Neuronal stem cell (in vitro differentiated cells): ENCODE data around the gene TMEM132D.

Experiments
- DNase-seq: peaks from one replicate; pipeline ENCODE4 v3.0.0-alpha.2; 2013; ENCODE audit warnings: low spot score
- H2AFZ ChIP-seq: one replicate; pipeline ENCODE4 v1.6.1; 2013; ENCODE audit warnings: mild to moderate bottlenecking, low read length, inconsistent platforms
- H2AK5ac ChIP-seq: 2 replicates; pipeline ENCODE4 v1.6.1; 2013; ENCODE audit warnings: low read depth, mild to moderate bottlenecking, inconsistent platforms, low read length, moderate library complexity, mixed read lengths
- H2BK120ac ChIP-seq: 2 replicates; pipeline ENCODE4 v1.6.1; 2013; ENCODE audit warnings: low read depth, mild to moderate bottlenecking, inconsistent platforms, low read length, moderate library complexity, mixed read lengths
- H2BK12ac ChIP-seq: one replicate; pipeline ENCODE4 v1.6.1; 2013; ENCODE audit warnings: low read length, inconsistent platforms
- H2BK15ac ChIP-seq: 2 replicates; pipeline ENCODE4 v1.6.1; 2013; ENCODE audit warnings: mild to moderate bottlenecking, low read length, inconsistent platforms, mixed read lengths
- H2BK5ac ChIP-seq: one replicate; pipeline ENCODE4 v1.6.1; 2013; ENCODE audit warnings: inconsistent platforms, mild to moderate bottlenecking, low read length, moderate library complexity
- H3K14ac ChIP-seq: one replicate; pipeline ENCODE4 v1.6.1; 2013; ENCODE audit warnings: low read length, inconsistent platforms
- H3K18ac ChIP-seq: 2 replicates; pipeline ENCODE4 v1.6.1; 2013; ENCODE audit warnings: low read length, inconsistent platforms
- H3K23ac ChIP-seq: 2 replicates; pipeline ENCODE4 v1.6.1; 2013; ENCODE audit warnings: low read depth, mild to moderate bottlenecking, mixed read lengths, low read length, inconsistent platforms; ENCODE audit not compliant: poor library complexity
- H3K27ac ChIP-seq: replicated peaks from 3 replicates; pipeline ENCODE4 v1.5.1; 2013; ENCODE audit warnings: low read length, inconsistent platforms
- H3K27me3 ChIP-seq, 3 experiments: 2 replicates each; pipeline ENCODE4 v1.6.1; 2013; ENCODE audit warnings: low read length in 3 of 3, mild to moderate bottlenecking in 2 of 3, inconsistent platforms in 1 of 3, low read depth in 1 of 3, mixed read lengths in 1 of 3, moderate library complexity in 1 of 3; ENCODE audit not compliant: control insufficient read depth in 3 of 3, insufficient read depth in 3 of 3
- H3K36me3 ChIP-seq, 2 donors: replicated peaks in 1 of 2; 2 replicates each; pipeline ENCODE4 v1.6.1; 2013; ENCODE audit warnings: low read length in 2 of 2; ENCODE audit not compliant: control insufficient read depth in 2 of 2, insufficient read depth in 2 of 2
- H3K4ac ChIP-seq: 2 replicates; pipeline ENCODE4 v1.6.1; 2013; ENCODE audit warnings: inconsistent platforms, mild to moderate bottlenecking, low read length, moderate library complexity
- H3K4me1 ChIP-seq, 2 donors: 1 replicate in 1 of 2; 2 replicates in 1 of 2; pipeline ENCODE4 v1.6.1; 2013; ENCODE audit warnings: low read length in 2 of 2, low read depth in 1 of 2; ENCODE audit not compliant: control insufficient read depth in 2 of 2, insufficient read depth in 1 of 2
- H3K4me2 ChIP-seq: one replicate; pipeline ENCODE4 v1.6.1; 2013; ENCODE audit warnings: mild to moderate bottlenecking, low read length, inconsistent platforms; ENCODE audit not compliant: insufficient read depth, poor library complexity, severe bottlenecking
- H3K4me3 ChIP-seq, 2 donors: 2 replicates each; pipeline ENCODE4 v1.5.1; 2013; ENCODE audit warnings: low read length in 2 of 2, mild to moderate bottlenecking in 2 of 2, inconsistent platforms in 1 of 2, moderate library complexity in 1 of 2
- H3K79me1 ChIP-seq: one replicate; pipeline ENCODE4 v1.6.1; 2013; ENCODE audit warnings: low read depth, mild to moderate bottlenecking, inconsistent platforms, low read length, moderate library complexity
- H3K9ac ChIP-seq: one replicate; pipeline ENCODE4 v1.6.1; 2013; ENCODE audit warnings: mild to moderate bottlenecking, low read depth, low read length, inconsistent platforms; ENCODE audit not compliant: poor library complexity
- H3K9me3 ChIP-seq, 2 donors: replicated peaks in 1 of 2; 2 replicates each; pipeline versions ENCODE3 to v1.6.1; 2013; ENCODE audit warnings: low read length in 2 of 2, mild to moderate bottlenecking in 2 of 2, inconsistent platforms in 1 of 2, low read depth in 1 of 2, mixed read lengths in 1 of 2, moderate library complexity in 1 of 2; ENCODE audit not compliant: control insufficient read depth in 2 of 2, insufficient read depth in 1 of 2
- H4K8ac ChIP-seq: one replicate; pipeline ENCODE4 v1.6.1; 2013; ENCODE audit warnings: low read depth, mild to moderate bottlenecking, inconsistent platforms, low read length, moderate library complexity
- H4K91ac ChIP-seq: one replicate; pipeline ENCODE4 v1.6.1; 2013; ENCODE audit warnings: low read length, low read depth, mild to moderate bottlenecking, inconsistent platforms; ENCODE audit not compliant: poor library complexity
- WGBS, 2 donors: extraction: QIAGEN DNeasy Blood & Tissue Kit; methylation state at CpG; one replicate each; pipeline ENCODE4 v1.1.7; 2013; ENCODE audit warnings: missing lambda C conversion rate in 2 of 2, mixed read lengths in 1 of 2; ENCODE audit not compliant: insufficient read length in 2 of 2, insufficient replicate concordance in 1 of 2; ENCODE audit errors: extremely low coverage in 2 of 2; 5-methylcytosine and 5-hydroxymethylcytosine counted together

Gene TMEM132D

DNA sequence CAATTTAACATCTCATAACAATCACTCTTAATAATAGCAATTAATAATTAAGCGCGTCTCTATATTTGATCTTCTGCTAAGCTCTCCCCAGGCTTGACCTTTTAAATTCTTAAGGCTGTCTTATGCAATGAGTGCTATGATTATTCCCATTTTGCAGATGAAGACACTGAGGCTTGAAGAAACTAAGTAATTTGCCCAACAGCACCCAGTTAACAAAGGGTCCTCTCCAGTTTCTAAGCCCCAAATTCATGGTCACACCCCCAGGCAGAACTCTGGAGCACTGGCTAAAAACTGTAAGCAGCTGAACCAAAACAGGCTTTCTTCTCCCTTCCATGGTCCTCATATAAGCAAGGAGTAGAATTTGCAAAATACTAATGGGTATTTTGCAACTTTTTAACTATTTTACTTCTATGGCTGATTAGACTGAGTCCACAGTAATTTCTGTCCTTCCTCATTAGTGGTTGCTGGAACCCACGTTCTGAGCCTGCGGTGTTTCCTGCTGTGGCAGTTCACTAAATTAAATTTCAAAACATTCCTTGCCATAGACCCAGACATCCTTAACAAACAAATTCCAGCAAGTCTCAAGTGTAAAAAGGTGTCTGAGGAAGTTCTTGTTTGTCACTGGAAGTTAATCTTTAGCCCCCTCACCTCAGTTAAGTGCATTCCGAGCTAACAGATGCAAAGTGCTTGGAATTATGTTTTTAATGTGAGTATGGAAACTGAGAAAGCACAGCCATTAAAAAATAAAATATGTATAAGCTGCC is 76.5 kb downstream of the TMEM132D start:
- Histone ChIP-seq H3K18ac (no peak overlapping the region), H2BK15ac (no peak overlapping the region), H2BK120ac (no peak overlapping the region), H2AK5ac (no peak overlapping the region), H3K27me3 (no peaks in the 10 kb centered on the region), H3K23ac (no peak overlapping the region), H3K14ac (no peak overlapping the region), H3K9ac (no peak overlapping the region), H3K4ac (no peak overlapping the region), H3K36me3 (no peaks in the 10 kb centered on the region), H3K4me3 (no peak overlapping the region), H4K91ac (no peak overlapping the region), H4K8ac (no peak overlapping the region), H3K4me1 (peaks cover 0 to 1% of the 10 kb centered on the region in 2 donors), H3K79me1 (no peaks in the 10 kb centered on the region), H2BK12ac (no peak overlapping the region), H2AFZ (no peak overlapping the region), H3K9me3 (no peaks in the 10 kb centered on the region), H2BK5ac (no peak overlapping the region), H3K27ac (no peak overlapping the region), H3K4me2 (no peak overlapping the region)
- DNase-seq, result no peak
- no CpG with 5 or more reads among the region's 5 CpGs for WGBS, 2 donors

DNA sequence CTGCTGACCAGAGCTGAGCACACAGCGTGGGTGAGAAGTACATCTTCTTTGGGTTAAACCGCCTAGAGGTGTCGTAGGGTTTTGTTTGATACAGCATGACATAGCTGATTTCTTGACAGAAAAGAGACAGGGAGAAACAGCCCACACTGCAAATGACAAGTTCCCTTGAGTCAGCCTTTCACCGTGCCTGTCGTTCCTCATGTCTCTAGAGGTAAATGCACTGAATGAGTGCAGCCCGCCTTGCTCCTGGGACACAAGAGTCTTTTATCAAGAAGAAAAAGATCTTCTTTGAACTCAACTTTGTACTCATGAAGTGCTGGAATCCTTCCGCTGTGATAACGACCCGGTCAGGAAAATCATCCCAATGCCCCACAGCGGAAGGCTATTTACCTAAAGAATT is 77.6 kb downstream of the TMEM132D start:
- Histone ChIP-seq H4K91ac (no peak overlapping the region), H3K36me3 (no peaks in the 10 kb centered on the region), H3K23ac (no peak overlapping the region), H2AK5ac (no peak overlapping the region), H3K4ac (no peak overlapping the region), H3K4me1 (peaks cover 0 to 1% of the 10 kb centered on the region in 2 donors), H3K4me2 (no peak overlapping the region), H2BK15ac (no peak overlapping the region), H3K18ac (no peak overlapping the region), H3K9me3 (no peaks in the 10 kb centered on the region), H3K14ac (no peak overlapping the region), H3K27ac (no peak overlapping the region), H3K79me1 (no peaks in the 10 kb centered on the region), H2BK5ac (no peak overlapping the region), H4K8ac (no peak overlapping the region), H3K27me3 (no peaks in the 10 kb centered on the region), H2BK12ac (no peak overlapping the region), H3K9ac (no peak overlapping the region), H2BK120ac (no peak overlapping the region), H2AFZ (no peak overlapping the region), H3K4me3 (no peak overlapping the region)
- peak; percentile 2 for DNase-seq
- WGBS, 2 donors, result no CpG with 5 or more reads among the region's 10 CpGs

DNA sequence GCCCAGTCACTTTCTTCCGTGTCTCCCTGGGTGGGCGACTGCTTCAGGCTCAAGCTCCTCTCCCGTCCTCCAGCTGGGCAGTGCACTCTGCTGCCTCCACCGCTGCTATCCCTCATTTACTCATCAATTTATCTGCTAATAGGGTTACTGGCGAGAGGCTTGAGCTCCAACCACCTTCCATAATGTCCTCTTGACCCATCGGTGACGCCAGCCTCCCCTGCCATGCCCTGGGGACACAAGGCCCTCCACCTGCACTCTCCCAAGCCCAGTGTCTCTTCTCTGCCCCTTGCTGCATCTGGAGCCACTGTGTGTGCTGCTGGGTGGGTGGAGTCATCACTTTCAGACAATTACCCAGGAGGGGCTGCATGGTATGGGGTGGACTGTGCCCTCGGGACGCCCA is 78.5 kb downstream of the TMEM132D start:
- H3K4me3 ChIP-seq, result no peak overlapping the region
- no peak overlapping the region for H2BK12ac ChIP-seq
- H3K14ac ChIP-seq, result no peak overlapping the region
- no peak overlapping the region for H3K23ac ChIP-seq
- WGBS, 2 donors, result no CpG with 5 or more reads among the region's 9 CpGs
- DNase-seq, result no peak
- no peak overlapping the region for H2BK15ac ChIP-seq
- H3K4ac ChIP-seq, result no peak overlapping the region
- peaks cover 0 to 1% of the 10 kb centered on the region in 2 donors for H3K4me1 ChIP-seq
- H3K9me3 ChIP-seq, result no peaks in the 10 kb centered on the region
- no peaks in the 10 kb centered on the region for H3K79me1 ChIP-seq
- H3K9ac ChIP-seq, result no peak overlapping the region
- H2AFZ ChIP-seq, result no peak overlapping the region
- H3K27ac ChIP-seq, result no peak overlapping the region
- H3K18ac ChIP-seq, result no peak overlapping the region
- no peak overlapping the region for H4K8ac ChIP-seq
- H3K36me3 ChIP-seq, result no peaks in the 10 kb centered on the region
- H4K91ac ChIP-seq, result no peak overlapping the region
- no peak overlapping the region for H2BK120ac ChIP-seq
- no peak overlapping the region for H3K4me2 ChIP-seq
- no peak overlapping the region for H2AK5ac ChIP-seq
- no peaks in the 10 kb centered on the region for H3K27me3 ChIP-seq
- H2BK5ac ChIP-seq, result no peak overlapping the region

DNA sequence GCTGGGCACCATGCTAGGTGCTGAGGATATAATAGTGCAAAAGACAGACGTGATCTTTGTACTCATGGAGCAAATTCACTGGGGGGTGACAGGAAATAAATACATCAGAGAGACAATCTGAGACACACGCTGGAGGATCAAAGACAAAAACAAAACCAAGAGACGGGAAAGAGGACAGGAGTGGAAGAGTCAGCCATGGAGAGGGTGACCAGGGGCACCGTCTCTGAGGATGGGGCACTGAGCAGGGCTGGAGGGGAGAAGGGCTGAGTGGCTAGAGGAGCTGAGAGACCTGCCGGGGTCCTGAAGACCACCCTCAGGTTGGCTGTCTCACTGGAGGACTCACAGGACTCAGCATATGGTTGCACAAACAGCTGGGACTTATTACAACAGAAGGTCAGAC is 81.9 kb downstream of the TMEM132D start:
- Histone ChIP-seq H3K9ac (no peak overlapping the region), H3K4me3 (no peak overlapping the region), H2BK120ac (no peak overlapping the region), H3K27ac (no peak overlapping the region), H3K79me1 (no peaks in the 10 kb centered on the region), H4K8ac (no peak overlapping the region), H2BK12ac (no peak overlapping the region), H3K9me3 (no peaks in the 10 kb centered on the region), H3K4me1 (peaks cover 0 to 3% of the 10 kb centered on the region in 2 donors), H3K18ac (no peak overlapping the region), H3K36me3 (no peaks in the 10 kb centered on the region), H3K4ac (no peak overlapping the region), H3K14ac (no peak overlapping the region), H3K27me3 (no peaks in the 10 kb centered on the region), H2BK15ac (no peak overlapping the region), H2AK5ac (no peak overlapping the region), H2BK5ac (no peak overlapping the region), H2AFZ (no peak overlapping the region), H3K23ac (no peak overlapping the region), H4K91ac (no peak overlapping the region), H3K4me2 (no peak overlapping the region)
- DNase-seq, result no peak
- no CpG with 5 or more reads among the region's 5 CpGs for WGBS, 2 donors
